Left cardiac atrium (tissue), 4 donors: ENCODE results near the gene SMCHD1. TPM values are rescaled to one million over a fixed set of nuclear protein-coding genes. Genes with fewer than 3 reads are reported as not detected.

ENCODE experiments used
- ATAC-seq, 2 donors: fragments of 200-7000 bp; cut with Tn5 transposase; one replicate each; pipeline ENCODE4 v1.9.1; 2020; ENCODE audit warnings: mild to moderate bottlenecking in 2 of 2, moderate library complexity in 2 of 2
- DNase-seq: peaks from one replicate; pipeline ENCODE4 v3.0.0-alpha.2; 2020
- intact Hi-C, 2 donors: fragments of 100-400 bp; cut with DNase I; formaldehyde crosslinking; loops; one replicate each; pipeline versions ENCODE4 v1.14.1 to v1.15.1; 2022 to 2023
- long read RNA-seq: library from polyadenylated mRNA; unstranded; transcript quantifications from one replicate; pipeline ENCODE4 v2.0.0, GENCODE V29; 2021
- total RNA-seq, 2 donors: library from RNA; stranded (reverse); fragmentation: NEBNext Ultra II Directional; extraction: Animal tissue kit (Norgen Biotek cat#: 25700); gene quantifications; one replicate each; pipeline ENCODE4 v1.2.1, GENCODE V29; 2021
- donor health status: DM: no; HTN: yes; CAD: no.
- donor health status: DM: no; HTN: yes; CAD: no; lungs with severe emphysema.
- donor health status: DM: yes; HTN: yes; CAD: no.
- donor health status: Dilated cardiomyopathy.

The SMCHD1 gene
- total RNA-seq: 10 to 100 TPM; 24.5 to 28.7 TPM
- long read RNA-seq, partial matches to known transcripts: 9 of 16 reads
- long read RNA-seq, other reads (novel, unspliced or antisense): 7 of 16 reads

GRCh38 chr18:2655178-2655953, at the start of gene SMCHD1:
Gene SMCHD1, plus strand, starts transcription at chr18:2655726. Its CDS starts 350 bp downstream, at chr18:2656076.
- peak; percentile 90 to 93 for ATAC-seq
- intact Hi-C loops: loop anchor here in 1 of 2 donors (2.0 kb wide), 1 partner anchor 85 kb away; the partner anchor contains the start of genes METTL4 and NDC80
- peak; percentile 92 for DNase-seq

DNA sequence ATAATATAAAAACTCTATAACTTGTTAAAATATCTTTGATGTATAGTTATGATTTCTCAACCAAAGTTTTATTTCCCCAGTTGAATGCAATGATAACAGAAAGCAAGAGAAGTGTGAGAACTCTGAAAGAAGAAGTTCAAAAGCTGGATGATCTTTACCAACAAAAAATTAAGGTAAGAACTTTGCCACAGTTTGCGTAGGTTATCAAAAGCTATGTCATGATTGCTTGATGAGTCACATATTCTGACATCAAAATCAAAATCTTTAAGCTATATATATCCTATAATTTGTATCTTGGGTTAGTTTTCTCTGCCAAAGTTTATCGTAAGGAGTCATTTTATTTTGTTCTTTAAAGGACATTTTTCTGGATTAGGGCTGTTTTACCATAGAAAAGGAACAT, 49.2 kb upstream of the SMCHD1 start:
- DNase-seq (no peak), ATAC-seq (no peak)
- intact Hi-C loops: no loop called here

DNA sequence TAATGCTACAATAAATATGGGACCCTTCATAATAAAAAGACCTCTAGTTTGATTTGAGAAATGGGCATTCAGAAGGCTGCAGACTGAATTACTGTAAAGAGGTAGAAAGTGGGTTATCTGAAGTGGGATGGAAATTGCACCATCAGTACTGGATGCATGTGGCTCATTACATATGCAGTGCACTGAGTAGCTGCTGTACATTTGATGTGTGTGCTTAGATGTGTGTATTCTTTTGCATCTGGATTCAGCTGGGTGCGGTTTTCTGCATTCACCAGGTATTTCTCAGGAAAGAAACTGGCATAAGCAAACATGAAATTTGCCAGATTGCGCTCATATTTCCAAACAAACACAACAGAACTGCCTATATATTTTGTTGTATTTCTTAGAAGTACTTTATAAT, 45.9 kb upstream of the SMCHD1 start:
- intact Hi-C loops: no loop called here
- no peak for ATAC-seq
- no peak for DNase-seq

DNA sequence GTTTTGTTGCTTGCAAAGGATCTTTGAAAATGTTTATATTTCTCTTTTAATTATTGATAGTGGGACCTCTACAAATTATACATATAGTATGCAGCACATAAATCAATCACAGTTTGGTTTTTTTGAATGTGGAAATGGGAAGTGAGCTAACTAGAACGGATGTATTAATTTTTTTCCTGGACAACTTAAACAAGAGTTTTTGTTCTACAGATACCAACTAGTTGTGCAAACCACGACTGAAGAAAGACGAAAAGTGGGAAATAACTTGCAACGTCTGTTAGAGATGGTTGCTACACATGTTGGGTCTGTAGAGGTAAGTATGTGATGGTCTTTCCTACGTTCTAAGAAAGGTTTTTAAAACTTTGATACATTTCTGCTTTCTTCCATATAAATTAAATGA, 45.0 kb upstream of the SMCHD1 start:
- intact Hi-C loops: no loop called here
- no peak for DNase-seq
- ATAC-seq: no peak

DNA sequence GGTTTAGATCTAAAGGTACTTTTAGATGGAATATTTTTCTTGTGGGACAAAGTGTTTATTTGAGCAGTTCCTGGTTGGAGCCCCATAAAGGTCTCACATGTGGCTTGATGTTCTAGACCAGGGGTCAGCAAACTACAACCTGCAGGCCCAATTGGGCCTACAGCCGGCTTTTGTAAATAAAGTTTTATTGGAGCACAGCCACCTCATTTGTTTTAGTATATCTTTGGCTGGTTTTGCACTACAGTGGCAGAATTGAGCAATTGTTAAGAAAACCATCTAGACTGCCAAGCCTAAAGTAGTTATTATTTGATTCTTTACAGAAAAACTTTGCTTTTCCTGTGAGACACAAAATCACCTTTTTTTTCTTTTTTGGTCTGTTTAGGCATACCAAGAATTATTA, 42.5 kb upstream of the SMCHD1 start:
- DNase-seq: no peak
- intact Hi-C loops: no loop called here
- ATAC-seq: no peak

DNA sequence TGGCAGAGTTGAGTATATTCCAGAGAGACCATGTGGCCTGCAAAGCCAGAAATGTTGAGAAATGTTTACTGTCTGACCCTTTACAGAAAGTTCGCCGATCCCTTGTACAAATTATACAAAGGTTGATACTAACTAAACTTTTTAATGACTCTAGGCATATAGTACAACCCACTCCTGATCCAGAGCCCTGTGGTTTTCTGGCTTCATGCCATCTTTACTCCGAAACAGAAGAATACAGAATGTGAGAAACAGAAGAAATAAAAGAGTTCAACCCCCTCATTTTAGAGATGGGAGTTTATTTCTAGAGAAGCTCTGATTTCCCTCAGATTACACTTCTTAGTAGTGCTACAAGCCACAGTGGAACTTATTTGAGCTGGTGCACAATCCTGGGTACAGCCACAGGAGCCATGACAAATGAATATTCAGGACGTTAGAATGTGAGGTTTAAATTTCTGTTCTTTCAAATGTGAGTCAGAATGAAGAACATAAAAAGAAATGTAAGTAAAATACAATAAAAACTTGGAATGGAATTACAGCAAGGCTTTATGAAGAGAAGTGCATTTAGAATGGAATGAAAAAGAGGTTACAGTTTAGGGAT, 38.0 kb upstream of the SMCHD1 start:
- ATAC-seq (no peak), DNase-seq (no peak)
- intact Hi-C loops: no loop called here

- ATAC-seq: no peak
These were observed 37.5 kb upstream of the SMCHD1 start for GRCh38 chr18:2618009-2618408.

DNA sequence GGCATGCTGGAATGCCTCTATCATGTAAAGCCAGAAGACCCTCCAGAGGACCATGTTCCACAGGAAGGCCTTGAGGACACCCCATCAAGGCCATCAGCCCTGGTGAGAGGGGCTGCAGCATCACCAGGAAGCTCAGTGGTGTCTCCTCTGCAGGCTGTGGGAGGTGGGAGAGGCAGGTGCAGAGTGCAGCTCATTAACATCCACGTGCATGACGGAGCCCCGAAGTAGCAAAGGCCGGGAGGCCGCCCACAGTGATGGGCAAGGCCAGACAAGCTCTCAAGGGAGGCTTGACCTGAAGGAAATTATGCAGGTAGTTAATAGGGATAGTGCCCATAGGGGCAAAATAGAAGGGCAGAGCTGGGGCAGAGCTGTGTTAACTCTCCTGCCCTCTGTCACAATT, 30.3 kb upstream of the SMCHD1 start:
- ATAC-seq (no peak), DNase-seq (no peak)
- intact Hi-C loops: no loop called here

More at GRCh38 chr18:2618009-2618408, 37.5 kb upstream of the SMCHD1 start:
- intact Hi-C loops: no loop called here
- DNase-seq: no peak

GRCh38 chr18:2627821-2628276, 27.7 kb upstream of the SMCHD1 start:
- intact Hi-C loops: no loop called here
- ATAC-seq: no peak
- DNase-seq: no peak

- DNase-seq (no peak), ATAC-seq (no peak)
- intact Hi-C loops: no loop called here
These were observed 26.5 kb upstream of the SMCHD1 start for GRCh38 chr18:2629003-2629402.

DNA sequence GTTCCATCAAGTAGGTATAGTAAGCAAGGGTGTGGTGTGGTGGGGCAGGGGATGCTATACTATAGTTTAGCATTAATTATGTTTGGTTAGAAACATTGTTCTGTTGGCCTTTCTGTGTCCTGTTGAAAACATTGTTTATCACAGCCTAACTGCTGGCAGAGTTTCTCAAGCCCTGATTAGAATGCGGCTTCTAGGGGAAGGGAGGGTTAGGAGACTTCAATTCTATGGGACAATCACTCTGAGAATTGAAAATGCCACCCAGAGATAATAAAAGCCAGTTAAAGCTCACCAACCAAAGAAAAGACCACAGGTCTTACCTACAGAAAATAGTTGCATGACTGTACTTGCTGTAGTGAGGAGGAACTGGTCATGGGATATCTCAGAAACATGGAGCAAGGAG, 19.9 kb upstream of the SMCHD1 start:
- intact Hi-C loops: no loop called here
- ATAC-seq (no peak), DNase-seq (no peak)

GRCh38 chr18:2636126-2636631, 19.3 kb upstream of the SMCHD1 start:
- DNase-seq (no peak), ATAC-seq (peak in 1 of 2 donors; percentile 39)
- intact Hi-C loops: no loop called here

DNA sequence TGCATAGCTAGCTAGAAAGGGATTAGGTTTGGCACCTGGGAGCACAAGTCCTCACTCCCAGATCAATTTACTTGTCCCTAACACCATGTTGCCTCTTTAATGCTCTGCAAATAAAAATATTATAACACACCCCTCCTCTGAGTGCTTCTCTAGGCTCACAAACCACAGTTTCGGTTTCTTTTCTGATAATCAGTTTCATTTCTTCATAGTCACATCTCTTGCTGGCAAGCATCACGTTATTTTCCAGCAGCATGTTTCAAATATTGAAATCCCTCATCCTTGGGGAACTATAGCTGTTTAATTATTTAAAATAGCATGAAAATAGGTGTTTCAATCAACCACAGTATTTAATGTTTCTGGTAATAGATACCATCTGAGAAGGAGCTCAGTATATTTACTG, 13.9 kb upstream of the SMCHD1 start:
- DNase-seq: no peak
- ATAC-seq: peak; percentile 44 to 54
- intact Hi-C loops: no loop called here

DNA sequence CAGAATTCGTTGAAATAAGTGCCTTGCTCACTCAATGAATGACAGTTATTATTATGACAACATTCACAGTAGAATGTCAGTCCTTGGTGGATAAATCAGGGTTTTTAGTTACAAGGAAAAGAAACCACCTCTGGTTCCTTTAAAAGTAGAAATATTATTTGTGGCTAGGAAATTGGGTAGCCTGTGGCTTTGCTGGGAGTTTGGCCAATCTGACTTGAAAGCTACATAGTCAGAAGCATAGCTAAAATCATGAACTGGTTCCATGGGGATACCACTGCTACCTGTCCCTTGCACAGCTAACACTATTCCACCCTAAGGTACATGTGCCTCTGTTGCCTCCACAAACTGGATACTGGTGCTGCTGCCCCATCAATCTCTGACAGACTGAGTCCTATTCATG, 12.8 kb upstream of the SMCHD1 start:
- intact Hi-C loops: no loop called here
- DNase-seq (no peak), ATAC-seq (no peak)

GRCh38 chr18:2644535-2644934, 11.0 kb upstream of the SMCHD1 start:
- intact Hi-C loops: no loop called here
- ATAC-seq: no peak
- no peak for DNase-seq

- DNase-seq (no peak), ATAC-seq (no peak)
- intact Hi-C loops: no loop called here
These were observed 3.5 kb upstream of the SMCHD1 start for GRCh38 chr18:2651981-2652380.

DNA sequence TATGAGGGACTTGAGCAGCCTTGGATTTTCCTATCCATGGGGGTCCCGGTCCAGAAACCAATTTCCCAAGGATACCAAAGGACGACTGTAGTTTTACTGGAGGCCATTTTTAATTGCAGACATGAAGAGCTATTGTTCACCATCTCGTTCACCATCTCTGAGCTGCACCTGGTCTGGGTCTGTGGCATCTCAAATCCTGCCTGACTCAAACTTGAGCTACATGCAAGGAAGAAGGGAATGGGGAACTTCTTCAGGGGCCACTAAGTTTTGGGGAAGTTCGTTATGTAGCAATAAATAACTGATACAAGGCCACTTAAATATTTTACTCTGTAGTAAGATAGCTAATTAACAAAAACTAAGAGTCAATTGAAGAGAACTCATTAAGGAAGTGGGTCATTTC, 2.1 kb upstream of the SMCHD1 start:
- DNase-seq: no peak
- ATAC-seq: no peak
- intact Hi-C loops: no loop called here

GRCh38 chr18:2654169-2654927, 1.2 kb upstream of the SMCHD1 start:
- ATAC-seq (no peak), DNase-seq (no peak)
- intact Hi-C loops: loop anchor here in 1 of 2 donors (2.0 kb wide), 1 partner anchor 84 kb away; the partner anchor contains the start of genes METTL4 and NDC80

DNA sequence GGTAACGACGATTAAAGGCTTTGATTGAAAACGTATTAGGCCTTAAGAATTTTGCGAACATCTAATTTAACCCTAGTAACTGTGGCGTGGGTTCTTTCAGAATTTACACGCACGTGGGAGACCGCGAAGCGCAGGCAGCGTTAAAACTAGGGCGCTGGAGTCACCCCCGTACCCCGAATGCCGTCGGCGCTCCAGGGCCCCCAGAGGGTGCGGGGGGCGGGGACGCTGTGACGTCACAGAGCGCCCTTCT, 673 bp upstream of the SMCHD1 start:
- intact Hi-C loops: loop anchor here in 1 of 2 donors (2.0 kb wide), 1 partner anchor 84 kb away; the partner anchor contains the start of genes METTL4 and NDC80
- ATAC-seq (peak; percentile 34 to 49), DNase-seq (no peak)

DNA sequence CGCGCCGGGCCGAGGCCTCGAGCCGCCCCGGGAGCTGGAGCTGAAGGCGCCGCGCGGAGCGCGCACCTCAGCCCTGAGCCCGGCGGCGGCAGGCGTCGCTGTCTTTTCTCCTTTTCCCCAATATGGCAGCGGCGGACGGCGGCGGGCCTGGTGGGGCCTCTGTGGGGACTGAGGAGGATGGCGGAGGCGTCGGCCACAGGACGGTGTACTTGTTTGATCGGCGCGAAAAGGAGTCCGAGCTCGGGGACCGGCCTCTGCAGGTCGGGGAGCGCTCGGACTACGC, 369 bp downstream of the SMCHD1 start:
- intact Hi-C loops: loop anchor here in 1 of 2 donors (2.0 kb wide), 1 partner anchor 85 kb away; the partner anchor contains the start of genes METTL4 and NDC80
- ATAC-seq (no peak), DNase-seq (no peak)
